Activated T-cell treated with anti-CD3 and anti-CD28 coated beads, Interleukin-2, amount 50 U/mL, for 1 hour (primary cell): ENCODE data around the gene ANKEF1.
A peak's percentile ranks its signal among the peaks of the same experiment; 100 is the strongest.

Source experiments
- DNase-seq: peaks from one replicate; pipeline ENCODE4 v3.0.0-alpha.2; 2020

Gene ANKEF1

DNA sequence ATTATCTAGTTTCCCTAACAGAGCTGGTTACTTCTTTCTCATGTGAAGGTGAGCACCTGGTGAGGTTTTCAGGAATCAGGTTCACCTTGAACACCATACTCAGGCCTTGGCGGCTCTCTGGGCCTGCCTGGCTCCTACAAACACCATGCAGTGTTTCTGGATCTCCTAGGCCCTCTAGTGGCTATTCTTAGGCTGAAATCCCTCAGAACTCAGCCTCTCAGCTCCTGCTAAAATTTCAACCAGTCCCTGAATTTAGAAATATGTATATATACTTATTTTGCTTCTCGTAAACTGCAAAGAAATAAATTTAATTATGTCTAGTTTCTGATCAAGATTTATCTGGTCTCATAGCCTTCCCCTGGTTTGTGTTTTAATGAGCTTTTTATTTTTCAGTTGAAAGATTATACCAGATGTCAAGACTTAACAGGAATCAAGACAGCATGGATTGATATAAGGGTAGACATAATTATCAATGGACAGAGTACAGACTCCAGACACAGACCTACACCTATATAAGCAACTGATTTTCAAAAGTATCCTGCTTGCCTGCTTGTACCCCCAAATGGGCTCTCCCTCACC lies 55.9 kb downstream of the ANKEF1 start:
- DNase-seq, result peak; percentile 15

GRCh38 chr20:10093087-10093591 lies 58.4 kb downstream of the ANKEF1 start:
- no peak for DNase-seq

GRCh38 chr20:10094566-10095173 lies 59.9 kb downstream of the ANKEF1 start:
- no peak for DNase-seq

DNA sequence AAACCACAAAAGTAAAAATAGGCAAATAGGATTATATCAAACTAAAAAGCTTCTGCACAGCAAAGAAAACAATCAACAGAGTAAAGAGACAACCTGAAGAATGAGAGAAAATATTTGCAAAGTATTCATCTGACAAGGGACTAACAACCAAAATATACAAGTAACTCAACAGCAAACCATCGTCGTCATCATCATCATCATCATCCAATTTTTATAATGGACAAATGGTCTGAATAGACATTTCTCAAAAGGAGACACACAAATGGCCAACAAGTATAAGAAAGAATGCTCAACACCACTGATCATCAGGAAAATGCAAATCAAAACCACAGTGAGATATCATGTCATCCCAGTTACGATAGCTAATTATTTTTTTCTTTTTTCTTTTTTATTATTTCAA lies 62.0 kb downstream of the ANKEF1 start:
- no peak for DNase-seq

GRCh38 chr20:10105046-10105445 lies 70.3 kb downstream of the ANKEF1 start:
- no peak for DNase-seq
